Lung (tissue), 12 donors: Measurements from ENCODE around the gene LRIT1. TPM values are rescaled to one million over a fixed set of nuclear protein-coding genes. Genes with fewer than 3 reads are reported as not detected.
A peak's percentile ranks its signal among the peaks of the same experiment; 100 is the strongest.

ENCODE experiments used
- ATAC-seq: fragments of 200-7000 bp; cut with Tn5 transposase; one replicate; pipeline ENCODE4 v1.9.1; 2020; ENCODE audit warnings: moderate number of reproducible peaks; ENCODE audit not compliant: insufficient read depth, low FRiP score
- DNase-seq, 3 donors: peaks; one replicate each; pipeline ENCODE4 v3.0.0-alpha.2; 2013 to 2017
- H3K27ac ChIP-seq, 2 donors: one replicate each; pipeline ENCODE4 v1.5.1; 2013; ENCODE audit warnings: mild to moderate bottlenecking in 2 of 2, moderate library complexity in 2 of 2, control low read depth in 1 of 2, inconsistent platforms in 1 of 2, low read depth in 1 of 2, low read length in 1 of 2
- H3K27me3 ChIP-seq, 3 donors: one replicate each; pipeline ENCODE4 v1.5.1; 2013; ENCODE audit warnings: low read length in 2 of 3; ENCODE audit not compliant: control insufficient read depth in 3 of 3, insufficient read depth in 3 of 3
- H3K36me3 ChIP-seq, 4 donors: one replicate each; pipeline ENCODE4 v1.5.1; 2013; ENCODE audit warnings: low read length in 4 of 4, mild to moderate bottlenecking in 1 of 4, moderate library complexity in 1 of 4; ENCODE audit not compliant: control insufficient read depth in 4 of 4, insufficient read depth in 4 of 4
- H3K4me1 ChIP-seq, 5 donors: one replicate each; pipeline ENCODE4 v1.5.1; 2013; ENCODE audit warnings: low read length in 5 of 5, mild to moderate bottlenecking in 2 of 5, moderate library complexity in 1 of 5; ENCODE audit not compliant: control insufficient read depth in 5 of 5, insufficient read depth in 5 of 5
- H3K4me3 ChIP-seq: one replicate; pipeline ENCODE4 v1.5.1; 2013; ENCODE audit warnings: mild to moderate bottlenecking, control low read depth, moderate library complexity
- H3K9ac ChIP-seq, 2 donors: one replicate each; pipeline ENCODE4 v1.5.1; 2013; ENCODE audit warnings: low read length in 2 of 2, control low read depth in 1 of 2; ENCODE audit not compliant: insufficient read depth in 1 of 2
- H3K9me3 ChIP-seq, 4 donors: one replicate each; pipeline ENCODE4 v1.5.1; 2013; ENCODE audit warnings: low read length in 3 of 4, mild to moderate bottlenecking in 1 of 4, moderate library complexity in 1 of 4; ENCODE audit not compliant: control insufficient read depth in 4 of 4, insufficient read depth in 3 of 4
- CTCF ChIP-seq: IDR thresholded peaks from 2 replicates; pipeline ENCODE4 v1.5.1; 2012; ENCODE audit warnings: mild to moderate bottlenecking; ENCODE audit errors: control extremely low read depth, extremely low read depth
- WGBS, 2 donors: extraction: QIAGEN DNeasy Blood & Tissue Kit; methylation state at CpG; one replicate each; pipeline ENCODE4 v1.1.7; 2013; 5-methylcytosine and 5-hydroxymethylcytosine counted together
- polyA plus RNA-seq, 2 donors: library from polyadenylated mRNA; stranded (reverse); fragments of 200-250 nt; gene quantifications; one replicate each; pipeline ENCODE4 v1.2.1, GENCODE V29; 2013
- total RNA-seq, 2 donors: library from RNA; depleted of rRNA in 1 of 2; stranded (reverse); fragments of >200 nt in 1 of 2; gene quantifications; one replicate each; pipeline ENCODE4 v1.2.1, GENCODE V29; 2014 to 2021
- donor health status: control.
- donor health status: control.
- donor health status: Bipolar disorder and iron deficiency.
- donor health status: healthy.
- donor health status: DM: yes; HTN: yes; CAD: no.

The LRIT1 gene
- total and polyA plus RNA-seq, 4 donors, result not detected

- no peak overlapping the region for H3K27ac ChIP-seq
- peaks cover 0 to 6% (median 0%) of the 10 kb centered on the region in 3 donors for H3K27me3 ChIP-seq
- no peak for DNase-seq
- peaks cover 0 to 2% (median 0%) of the 10 kb centered on the region in 4 donors for H3K9me3 ChIP-seq
- H3K9ac ChIP-seq, result no peak overlapping the region
- H3K4me1 ChIP-seq, result no peaks in the 10 kb centered on the region
- ATAC-seq, result no peak
- no peak overlapping the region for H3K4me3 ChIP-seq
- H3K36me3 ChIP-seq, result no peaks in the 10 kb centered on the region
- WGBS, 2 donors, result 64 to 70% methylated on average over 6 of the region's 6 CpGs
- no peak for TF ChIP-seq CTCF
These were observed 35.4 kb downstream of the LRIT1 start for GRCh38 chr10:84205853-84206525.

GRCh38 chr10:84205049-84205852 lies 36.1 kb downstream of the LRIT1 start:
- no peak overlapping the region for H3K27ac ChIP-seq
- H3K36me3 ChIP-seq, result no peaks in the 10 kb centered on the region
- peak; percentile 26 for TF ChIP-seq CTCF
- H3K4me1 ChIP-seq, result no peaks in the 10 kb centered on the region
- H3K27me3 ChIP-seq, result peaks cover 0 to 6% (median 0%) of the 10 kb centered on the region in 3 donors
- H3K9me3 ChIP-seq, result peaks cover 0 to 2% (median 0%) of the 10 kb centered on the region in 4 donors
- 32 to 33% methylated on average over 8 of the region's 8 CpGs for WGBS, 2 donors
- no peak overlapping the region for H3K4me3 ChIP-seq
- ATAC-seq, result peak; percentile 63
- peak in 2 of 3 donors; percentile 2 to 14 for DNase-seq
- H3K9ac ChIP-seq, result no peak overlapping the region

GRCh38 chr10:84204610-84205009 lies 36.7 kb downstream of the LRIT1 start:
- no peaks in the 10 kb centered on the region for H3K4me1 ChIP-seq
- H3K9ac ChIP-seq, result no peak overlapping the region
- no peaks in the 10 kb centered on the region for H3K36me3 ChIP-seq
- no peak overlapping the region for H3K4me3 ChIP-seq
- peaks cover 0 to 6% (median 0%) of the 10 kb centered on the region in 3 donors for H3K27me3 ChIP-seq
- no peak overlapping the region for H3K27ac ChIP-seq
- peaks cover 0 to 2% (median 0%) of the 10 kb centered on the region in 4 donors for H3K9me3 ChIP-seq
- ATAC-seq, result no peak
- no peak for DNase-seq
- no peak for TF ChIP-seq CTCF
- WGBS, 2 donors, result 92 to 93% methylated on average over 4 of the region's 4 CpGs
